ENCODE measurements around the gene CXCL12.

Gene CXCL12

DNA sequence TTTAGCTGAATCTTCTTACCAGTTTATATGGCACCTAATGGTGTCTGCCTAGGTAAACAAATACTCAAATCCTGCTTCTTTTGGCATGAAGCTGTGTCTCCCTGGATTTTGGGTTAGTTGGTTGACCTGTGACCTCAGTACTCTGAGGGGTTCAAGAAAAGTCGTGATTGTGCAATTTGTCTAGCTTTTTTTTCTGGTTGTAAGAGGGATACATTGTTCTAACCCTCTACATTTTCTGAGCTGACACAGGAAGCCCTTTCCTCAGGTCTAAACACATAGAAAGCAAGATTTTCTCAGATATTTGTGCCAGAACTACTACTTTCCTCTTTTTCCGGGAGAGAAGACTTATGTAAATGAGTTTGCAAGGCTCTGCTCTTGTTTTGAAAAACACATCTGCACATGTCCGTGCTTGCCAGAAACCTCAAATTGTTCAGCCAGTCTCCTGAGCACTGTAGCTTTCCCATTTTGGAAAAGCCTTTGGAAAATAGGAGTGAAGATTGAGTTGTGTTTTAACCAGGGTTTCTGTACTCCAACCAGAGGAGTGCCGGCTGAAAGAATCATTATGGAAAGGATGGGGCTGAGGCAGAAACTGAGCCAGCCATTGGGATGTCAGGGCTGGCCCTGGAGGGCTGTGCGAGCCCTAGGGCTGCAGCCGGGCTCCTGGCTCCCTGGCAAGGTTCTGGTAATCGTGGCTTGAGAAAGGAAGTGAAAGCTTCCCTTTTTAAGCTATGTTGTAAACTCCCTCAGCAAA, 31.3 kb upstream of the CXCL12 start:
- H3K4me3 ChIP-seq (ENCODE audit: low read depth, low read length): no peak overlapping the region
- TF ChIP-seq, protein P1, sequence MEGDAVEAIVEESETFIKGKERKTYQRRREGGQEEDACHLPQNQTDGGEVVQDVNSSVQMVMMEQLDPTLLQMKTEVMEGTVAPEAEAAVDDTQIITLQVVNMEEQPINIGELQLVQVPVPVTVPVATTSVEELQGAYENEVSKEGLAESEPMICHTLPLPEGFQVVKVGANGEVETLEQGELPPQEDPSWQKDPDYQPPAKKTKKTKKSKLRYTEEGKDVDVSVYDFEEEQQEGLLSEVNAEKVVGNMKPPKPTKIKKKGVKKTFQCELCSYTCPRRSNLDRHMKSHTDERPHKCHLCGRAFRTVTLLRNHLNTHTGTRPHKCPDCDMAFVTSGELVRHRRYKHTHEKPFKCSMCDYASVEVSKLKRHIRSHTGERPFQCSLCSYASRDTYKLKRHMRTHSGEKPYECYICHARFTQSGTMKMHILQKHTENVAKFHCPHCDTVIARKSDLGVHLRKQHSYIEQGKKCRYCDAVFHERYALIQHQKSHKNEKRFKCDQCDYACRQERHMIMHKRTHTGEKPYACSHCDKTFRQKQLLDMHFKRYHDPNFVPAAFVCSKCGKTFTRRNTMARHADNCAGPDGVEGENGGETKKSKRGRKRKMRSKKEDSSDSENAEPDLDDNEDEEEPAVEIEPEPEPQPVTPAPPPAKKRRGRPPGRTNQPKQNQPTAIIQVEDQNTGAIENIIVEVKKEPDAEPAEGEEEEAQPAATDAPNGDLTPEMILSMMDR (IDR thresholded peaks at IDR 0.05; ENCODE audit: insufficient read depth, low read depth, low read length, missing control alignments): no peak
- DNase-seq (ENCODE audit: low read depth): no peak

DNA sequence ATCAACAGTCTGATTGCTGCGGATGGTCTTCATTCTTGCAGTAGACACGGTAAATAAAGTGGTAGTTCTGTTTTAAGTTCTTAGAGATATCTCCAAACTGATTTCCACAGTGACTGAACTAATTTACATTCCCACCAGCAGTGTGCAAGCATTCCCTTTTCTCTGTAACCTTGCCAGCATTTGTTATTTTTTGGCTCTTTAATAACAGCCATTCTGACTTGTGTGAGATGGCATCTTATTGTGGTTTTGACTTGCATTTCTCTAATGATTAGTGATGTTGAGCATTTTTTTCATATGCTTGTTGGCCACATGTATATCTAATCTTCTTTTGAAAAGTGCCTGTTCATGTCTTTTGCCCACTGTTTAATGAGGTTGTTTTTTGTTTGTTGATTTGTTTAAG, 30.2 kb upstream of the CXCL12 start:
- TF ChIP-seq, protein P1 (IDR thresholded peaks at IDR 0.05; ENCODE audit: insufficient read depth, low read depth, low read length, missing control alignments): no peak
- no peak for DNase-seq (ENCODE audit: low read depth)

DNA sequence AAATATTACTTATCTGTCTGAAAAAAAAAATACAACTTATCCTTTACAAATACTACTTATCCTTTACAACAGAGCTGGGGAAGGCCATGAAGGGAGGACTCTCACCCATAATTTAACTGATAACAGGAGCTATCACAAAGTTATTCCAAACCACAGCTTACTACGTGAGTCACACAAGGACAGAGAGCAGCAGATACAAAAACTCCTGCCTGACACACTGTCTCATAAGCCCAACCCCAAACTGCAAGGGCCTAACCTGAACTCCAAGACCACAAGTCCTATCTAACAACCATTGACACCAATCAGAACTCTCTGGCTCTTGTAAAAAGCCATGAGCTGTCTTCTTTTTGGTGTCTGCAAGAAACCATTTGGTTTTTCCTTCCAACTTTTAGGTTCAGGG, 28.5 kb upstream of the CXCL12 start:
- no peak for DNase-seq (ENCODE audit: low read depth)
- TF ChIP-seq, protein P1 (IDR thresholded peaks at IDR 0.05; ENCODE audit: insufficient read depth, low read depth, low read length, missing control alignments): no peak
- H3K4me3 ChIP-seq (ENCODE audit: low read depth, low read length): no peak overlapping the region

More for the DNA sequence above, 30.2 kb upstream of the CXCL12 start:
- H3K4me3 ChIP-seq (ENCODE audit: low read depth, low read length): no peak overlapping the region

DNA sequence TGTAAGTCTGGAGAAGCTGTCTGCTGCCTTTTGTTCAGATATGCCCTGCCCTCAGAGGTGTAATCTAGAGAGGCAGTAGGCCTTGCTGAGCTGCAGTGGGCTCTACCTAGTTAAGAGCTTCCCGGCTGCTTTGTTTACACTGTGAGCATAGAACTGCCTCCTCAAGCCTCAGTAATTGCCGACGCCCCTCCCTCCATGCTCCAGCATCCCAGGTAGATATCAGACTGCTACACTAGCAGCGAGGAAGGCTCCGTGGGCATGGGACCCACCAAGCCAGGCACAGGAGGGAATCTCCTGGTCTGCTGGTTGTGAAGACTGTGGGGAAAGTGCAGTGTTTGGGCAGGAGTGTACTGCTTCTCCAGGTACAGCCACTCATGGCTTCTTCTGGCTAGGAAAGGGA, 26.4 kb upstream of the CXCL12 start:
- no peak overlapping the region for H3K4me3 ChIP-seq (ENCODE audit: low read depth, low read length)
- DNase-seq (ENCODE audit: low read depth): no peak
- TF ChIP-seq, protein P1 (IDR thresholded peaks at IDR 0.05; ENCODE audit: insufficient read depth, low read depth, low read length, missing control alignments): no peak

DNA sequence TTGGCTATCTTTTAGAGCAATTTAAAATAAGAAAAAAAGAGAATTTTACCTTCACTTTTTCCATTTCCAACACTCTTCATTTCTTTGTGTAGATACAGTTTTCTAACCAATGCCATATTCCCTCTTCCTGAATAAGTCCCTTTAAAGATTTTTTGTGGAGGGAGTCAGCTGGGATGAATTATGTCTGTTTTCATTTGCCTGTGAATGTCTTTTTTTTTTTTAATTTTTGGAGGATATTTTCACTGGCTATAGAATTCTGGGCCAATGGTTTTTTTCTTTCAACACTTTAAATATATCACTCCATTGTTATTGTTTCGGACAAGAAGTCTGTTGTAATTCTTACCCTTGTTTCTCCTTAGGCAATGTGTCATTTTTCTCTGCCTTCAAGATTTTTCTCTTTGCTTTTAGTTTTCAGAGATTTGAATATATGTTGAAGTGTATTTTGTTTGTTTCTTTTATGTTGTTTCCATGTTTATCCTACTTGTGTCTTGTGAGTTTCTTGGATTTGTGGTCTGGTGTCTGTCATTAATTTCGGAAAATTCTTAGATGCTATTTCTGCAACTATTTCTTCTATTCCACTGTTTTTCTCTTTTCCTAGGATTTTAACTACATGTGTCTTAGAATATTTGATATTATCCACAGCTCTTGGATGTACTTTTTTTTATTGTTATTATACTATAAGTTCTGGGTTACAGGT, 20.0 kb upstream of the CXCL12 start:
- H3K4me3 ChIP-seq (ENCODE audit: low read depth, low read length): no peak overlapping the region
- TF ChIP-seq, protein P1 (IDR thresholded peaks at IDR 0.05; ENCODE audit: insufficient read depth, low read depth, low read length, missing control alignments): no peak

DNA sequence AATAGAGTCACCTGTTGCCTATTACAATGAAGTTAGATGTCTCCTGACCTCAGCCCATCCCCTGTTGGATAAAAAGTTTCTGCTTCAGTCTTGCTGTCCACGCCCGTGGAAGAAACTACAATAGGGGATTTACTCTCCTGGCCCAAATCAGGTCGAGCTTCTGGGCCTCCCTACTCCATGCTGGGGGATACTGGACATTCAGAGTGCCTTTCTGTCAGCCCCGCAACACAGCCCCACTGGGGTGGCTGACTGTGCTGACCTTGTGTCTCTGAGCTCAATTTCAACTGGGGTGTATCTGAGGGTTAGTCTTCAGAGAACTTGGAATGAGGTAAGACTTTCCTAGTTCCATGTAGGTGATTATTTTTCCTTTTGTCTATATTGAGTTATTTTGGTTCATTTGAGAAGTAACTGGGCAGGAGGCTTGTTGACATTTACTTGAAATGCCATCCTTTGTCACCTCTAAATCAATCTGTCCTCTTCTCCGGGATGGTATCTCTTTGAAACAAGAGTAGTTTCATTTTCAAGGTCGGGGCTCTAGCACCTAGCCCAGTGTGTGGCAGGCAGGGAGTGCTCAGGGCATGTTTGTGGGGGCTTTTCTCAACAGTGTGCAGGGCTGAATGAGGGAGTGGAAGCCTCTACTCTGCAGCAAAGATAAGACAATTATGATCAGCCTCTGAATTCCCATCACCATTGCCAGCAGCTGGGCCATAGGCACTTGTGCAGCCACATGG, 17.7 kb upstream of the CXCL12 start:
- no peak overlapping the region for H3K4me3 ChIP-seq (ENCODE audit: low read depth, low read length)
- TF ChIP-seq, protein P1 (IDR thresholded peaks at IDR 0.05; ENCODE audit: insufficient read depth, low read depth, low read length, missing control alignments): no peak
- DNase-seq (ENCODE audit: low read depth): no peak

More for the DNA sequence above, 20.0 kb upstream of the CXCL12 start:
- no peak for DNase-seq (ENCODE audit: low read depth)
